GM18873 (cell line): Measurements from ENCODE around the gene LDLRAD3.
"Not testable (repeated sequence)": the region's sequence is repeated elsewhere in the genome, so short reads cannot be mapped to it uniquely, and the experiment has no call there.

Experiments
- ATAC-seq: cut with Tn5 transposase; IDR thresholded peaks from one replicate; pipeline ENCODE4 v1.9.1; 2021; ENCODE audit warnings: mild to moderate bottlenecking, moderate library complexity, moderate number of reproducible peaks; ENCODE audit not compliant: unreplicated experiment, low FRiP score

LDLRAD3 gene

DNA sequence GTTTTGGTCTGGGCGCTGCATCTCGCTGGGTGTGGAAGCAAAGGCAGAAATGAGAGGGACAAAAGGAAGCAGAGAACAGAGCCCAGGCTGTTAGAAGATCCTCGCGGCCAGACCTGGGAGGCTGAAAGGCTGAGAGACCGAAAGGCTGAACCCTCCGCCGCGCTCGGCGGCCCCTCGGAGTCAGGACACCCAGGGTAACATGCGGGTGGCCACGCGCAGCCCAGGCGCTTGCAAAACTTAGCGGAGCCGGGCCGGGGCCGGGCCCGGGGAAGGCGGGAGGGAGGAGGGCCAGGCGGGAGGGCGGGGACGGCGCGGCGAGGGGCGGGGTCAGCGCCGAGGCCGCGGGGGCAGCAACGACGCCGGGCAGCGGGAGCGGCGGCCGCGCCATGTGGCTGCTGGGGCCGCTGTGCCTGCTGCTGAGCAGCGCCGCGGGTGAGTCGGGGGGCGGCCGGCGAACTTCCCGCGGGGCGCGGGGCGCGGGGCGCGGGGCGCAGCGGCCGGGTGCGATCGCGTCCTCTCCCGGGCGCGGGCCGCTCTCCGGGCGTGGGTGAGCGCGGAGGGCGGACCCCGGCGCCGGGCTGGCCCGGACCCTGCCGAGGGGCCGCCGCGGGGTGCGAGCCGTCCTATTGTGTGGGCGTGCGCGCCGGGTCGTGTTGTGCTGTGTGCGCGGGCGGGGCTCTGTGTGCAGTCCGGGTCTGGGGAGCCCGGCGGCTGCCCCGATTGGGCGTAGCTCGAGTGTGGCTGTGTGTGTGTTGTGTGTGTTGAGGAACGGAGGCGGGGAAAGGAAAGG lies at the start of gene LDLRAD3:
LDLRAD3 (plus strand) TSS at position 350 of the 790 bp plus-strand sequence; CDS start at position 387, 37 bp downstream.
- ATAC-seq, result no peak

GRCh38 chr11:35897019-35897418 lies 46.8 kb upstream of the LDLRAD3 start:
- ATAC-seq, result no peak

DNA sequence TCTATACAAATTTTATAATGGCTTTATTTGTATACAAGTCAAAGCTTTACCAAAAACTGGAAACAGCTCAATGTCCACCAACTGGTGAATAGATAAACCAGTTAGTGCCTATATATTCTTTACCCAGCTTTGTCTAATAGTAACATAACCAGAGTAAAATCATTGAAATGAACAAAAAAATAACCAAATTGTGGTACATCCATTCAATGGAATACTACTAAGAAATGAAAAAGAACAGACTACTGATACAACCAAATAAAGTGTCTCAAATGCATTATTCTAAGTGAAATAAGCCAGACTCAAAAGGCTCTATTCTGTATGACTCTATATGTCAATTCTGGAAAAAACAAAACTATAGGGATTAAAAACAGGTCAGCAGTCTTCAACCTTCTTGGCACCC lies 40.9 kb upstream of the LDLRAD3 start:
- no peak for ATAC-seq

GRCh38 chr11:35905646-35906276 lies 38.1 kb upstream of the LDLRAD3 start:
- no peak for ATAC-seq

- ATAC-seq, result no peak
These were observed 37.6 kb upstream of the LDLRAD3 start for GRCh38 chr11:35906277-35906661.

GRCh38 chr11:35906681-35907080 lies 37.2 kb upstream of the LDLRAD3 start:
- ATAC-seq, result no peak

DNA sequence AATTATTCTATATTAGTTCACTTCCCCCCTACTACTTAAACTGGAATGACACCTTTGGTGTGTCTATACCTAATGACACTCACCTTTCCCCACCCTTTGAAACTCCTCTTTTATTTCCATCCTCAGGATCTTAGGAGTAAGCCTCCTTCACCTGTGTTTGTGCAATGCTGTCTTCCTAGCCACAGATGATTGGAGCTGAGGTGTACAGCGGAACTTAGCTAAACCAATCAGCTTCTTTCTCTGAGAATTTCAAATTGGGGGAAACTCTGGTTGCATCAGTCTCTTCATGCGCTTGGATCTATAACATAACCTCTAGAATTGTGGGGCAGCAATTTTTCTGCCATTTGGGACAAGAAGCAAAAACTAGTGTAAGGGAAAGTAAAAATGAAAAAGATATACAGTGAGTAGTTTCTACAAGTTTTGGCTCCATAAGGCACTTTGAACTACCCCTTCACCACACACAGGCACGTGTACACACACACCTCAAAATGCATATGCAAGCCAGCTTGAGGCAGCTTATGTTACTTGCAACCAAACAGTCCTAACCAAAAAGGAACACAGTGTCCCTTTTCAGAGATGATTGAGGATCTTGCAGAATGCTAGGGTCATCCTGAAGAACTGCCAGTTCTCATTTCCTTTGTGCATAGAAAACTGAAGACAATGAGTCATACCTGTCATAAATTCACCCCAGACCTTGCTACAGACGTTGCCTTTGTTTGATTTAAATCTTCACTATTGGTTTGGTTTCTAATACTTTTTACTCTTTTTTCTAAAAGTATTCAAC lies 36.0 kb upstream of the LDLRAD3 start:
- ATAC-seq, result no peak

DNA sequence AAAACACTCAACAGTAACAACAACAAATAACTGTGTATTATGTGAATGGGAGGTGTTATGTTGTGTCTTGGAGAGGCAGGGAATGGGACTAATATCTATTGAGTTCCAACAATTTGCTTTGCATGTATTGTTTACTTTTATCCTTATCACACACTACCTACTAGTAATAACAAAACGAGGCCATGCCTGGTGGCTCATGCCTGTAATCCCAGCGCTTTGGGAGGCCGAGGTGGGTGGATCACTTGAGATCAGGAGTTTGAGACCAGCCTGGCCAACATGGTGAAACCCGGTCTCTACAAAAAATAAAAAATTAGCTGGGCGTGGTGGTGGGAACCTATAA lies 35.5 kb upstream of the LDLRAD3 start:
- ATAC-seq, result not testable (repeated sequence)

GRCh38 chr11:35909511-35910265 lies 34.2 kb upstream of the LDLRAD3 start:
- no peak for ATAC-seq

DNA sequence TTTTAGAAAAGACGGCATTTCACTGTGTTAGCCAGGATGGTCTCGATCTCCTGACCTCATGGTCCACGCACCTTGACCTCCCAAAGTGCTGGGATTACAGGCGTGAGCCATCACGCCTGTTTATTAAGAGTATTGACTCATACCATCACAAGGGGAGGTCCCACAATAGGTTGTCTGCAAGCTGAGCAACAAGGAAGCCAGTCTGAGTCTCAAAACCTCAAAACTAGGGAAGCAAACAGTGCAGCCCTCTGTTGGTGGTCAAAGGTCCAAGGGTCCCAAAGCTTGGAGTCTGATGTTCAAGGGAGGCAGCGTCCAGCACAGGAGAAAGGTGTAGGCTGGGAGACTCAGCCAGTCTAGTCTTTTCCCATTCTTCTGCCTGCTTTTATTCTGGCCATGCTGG lies 32.8 kb upstream of the LDLRAD3 start:
- ATAC-seq, result no peak

DNA sequence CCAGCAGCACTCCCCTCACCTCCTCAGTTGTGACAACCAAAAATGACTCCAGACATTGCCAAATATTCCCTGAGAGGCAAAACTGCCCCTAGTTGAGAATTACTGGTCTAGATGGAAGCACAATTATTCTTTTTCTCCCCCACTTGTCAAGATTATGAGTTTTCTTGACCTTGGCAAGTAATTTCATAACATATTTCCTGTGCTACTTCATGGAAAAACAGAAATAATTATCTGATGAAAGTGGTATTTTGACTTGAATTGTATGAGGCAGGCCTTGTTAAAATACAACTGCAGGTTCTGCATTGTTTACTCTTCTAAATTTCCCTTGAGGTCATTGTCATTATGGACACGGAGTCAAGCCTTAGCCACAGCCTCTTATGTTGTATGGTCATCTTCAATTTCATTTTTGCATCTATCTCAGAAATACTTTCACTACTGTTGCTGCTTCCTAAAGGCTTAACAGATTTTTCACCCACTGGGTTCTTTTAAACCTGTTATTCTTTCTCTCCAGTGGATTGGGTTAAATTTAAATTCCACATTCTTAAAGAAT lies 32.2 kb upstream of the LDLRAD3 start:
- ATAC-seq, result no peak

GRCh38 chr11:35912436-35912835 lies 31.4 kb upstream of the LDLRAD3 start:
- ATAC-seq, result not testable (repeated sequence)

GRCh38 chr11:35912883-35913624 lies 30.8 kb upstream of the LDLRAD3 start:
- ATAC-seq, result no peak

GRCh38 chr11:35914816-35915215 lies 29.0 kb upstream of the LDLRAD3 start:
- no peak for ATAC-seq

DNA sequence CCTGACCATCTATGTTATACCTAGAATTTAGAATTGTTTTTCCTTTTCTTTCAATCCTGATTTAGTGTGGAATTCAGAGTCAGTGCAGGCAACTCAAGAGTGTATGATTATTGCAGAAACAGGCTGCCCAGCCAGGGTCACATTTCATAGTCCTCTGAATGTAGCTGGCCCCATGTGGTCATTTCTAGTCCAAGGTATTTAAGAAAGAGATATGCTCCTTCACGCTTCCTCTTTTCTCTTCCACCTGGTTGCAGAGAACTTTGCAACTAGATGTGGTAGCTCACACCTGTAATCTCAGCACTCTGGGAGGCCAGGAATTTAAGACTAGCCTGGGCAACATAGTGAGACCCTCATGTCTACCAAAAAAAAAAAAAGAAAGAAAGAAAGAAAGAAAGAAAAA lies 27.6 kb upstream of the LDLRAD3 start:
- ATAC-seq, result no peak

DNA sequence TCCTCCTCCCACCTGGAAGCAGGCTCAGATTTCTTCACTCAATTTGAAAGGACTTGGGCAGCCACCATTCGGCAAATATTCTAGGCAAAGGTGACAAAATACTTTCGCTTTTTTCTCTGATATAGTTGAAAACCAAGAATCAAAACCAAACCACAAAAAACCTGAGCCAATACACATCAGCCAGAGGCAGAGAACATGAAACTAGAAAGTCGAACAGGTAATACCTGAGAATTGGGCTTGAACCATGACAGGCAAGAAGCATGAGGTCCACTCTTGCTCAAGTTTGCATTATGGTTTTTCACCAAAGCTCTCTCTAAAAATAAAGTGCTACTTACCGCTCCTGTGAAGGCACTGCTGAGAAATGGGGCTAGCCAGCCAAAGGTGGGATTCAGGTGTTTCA lies 26.2 kb upstream of the LDLRAD3 start:
- no peak for ATAC-seq

GRCh38 chr11:35918716-35919115 lies 25.1 kb upstream of the LDLRAD3 start:
- no peak for ATAC-seq

DNA sequence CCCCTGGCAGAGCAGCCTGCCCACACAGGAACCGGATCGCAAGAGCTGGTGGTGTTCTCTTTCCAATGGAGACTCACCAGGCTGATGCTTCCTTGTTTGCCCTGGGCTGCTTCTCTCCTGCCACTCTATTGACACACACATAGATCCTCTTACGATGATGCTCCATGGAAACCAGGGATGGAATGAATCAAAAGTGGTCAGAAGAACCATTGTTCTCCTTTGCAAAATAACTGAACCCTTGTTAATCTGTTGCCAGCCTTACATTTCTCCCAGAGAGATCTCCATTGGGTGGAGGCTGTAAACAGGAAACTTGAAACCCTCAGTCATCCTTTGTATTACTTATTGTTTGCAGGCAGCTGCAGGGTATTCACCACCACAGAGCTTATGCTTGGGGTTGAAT lies 24.6 kb upstream of the LDLRAD3 start:
- no peak for ATAC-seq

DNA sequence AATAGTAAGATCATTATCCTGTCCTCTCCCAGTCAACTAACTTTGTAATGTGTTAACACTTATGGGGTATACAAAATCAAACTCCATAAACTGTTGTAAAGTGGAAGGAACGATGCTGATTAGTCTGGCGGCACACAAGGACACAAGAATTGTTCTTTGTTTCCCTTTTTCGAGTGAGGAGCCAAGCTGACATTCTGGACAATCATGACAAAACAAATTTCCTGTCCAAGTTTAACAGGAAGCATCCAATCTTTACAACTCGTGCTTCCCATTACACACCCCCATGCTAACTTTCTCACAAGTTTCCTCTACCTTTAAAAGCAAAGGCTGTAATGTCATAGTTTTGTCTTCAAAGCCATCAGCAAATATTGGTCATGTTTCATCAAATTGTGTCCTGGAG lies 20.4 kb upstream of the LDLRAD3 start:
- no peak for ATAC-seq

GRCh38 chr11:35924811-35925210 lies 19.1 kb upstream of the LDLRAD3 start:
- ATAC-seq, result no peak
